ENCODE results near the gene NRG3. TPM values are rescaled to one million over a fixed set of nuclear protein-coding genes. Genes with fewer than 3 reads are reported as not detected.

The NRG3 gene
- total RNA-seq, 1 donor from 2014 or later: 8.2 TPM

DNA sequence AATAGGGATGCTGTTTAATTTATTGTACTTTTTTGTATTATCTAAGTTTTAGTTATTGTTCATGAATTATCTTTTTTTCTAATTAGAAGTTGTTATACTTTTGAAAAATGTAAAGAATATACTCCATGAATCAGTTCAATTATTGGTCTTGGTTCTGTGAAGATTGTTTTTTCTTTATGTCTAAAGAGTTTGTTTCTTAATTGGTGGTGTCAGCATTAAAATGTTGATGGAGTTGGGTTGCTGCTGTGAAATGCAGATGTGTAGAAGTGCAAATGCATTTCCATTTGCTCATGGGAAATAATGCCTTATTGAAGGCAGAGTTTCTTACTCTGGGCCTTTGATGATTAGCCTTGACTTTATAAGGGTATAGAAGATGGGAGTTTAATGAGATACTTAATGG lies 11.9 kb downstream of the NRG3 start:
- H3K36me3 Mint-ChIP-seq (ENCODE audit: low read depth, unreplicated experiment): no peaks in the 10 kb centered on the region
- TF ChIP-seq, protein P1, sequence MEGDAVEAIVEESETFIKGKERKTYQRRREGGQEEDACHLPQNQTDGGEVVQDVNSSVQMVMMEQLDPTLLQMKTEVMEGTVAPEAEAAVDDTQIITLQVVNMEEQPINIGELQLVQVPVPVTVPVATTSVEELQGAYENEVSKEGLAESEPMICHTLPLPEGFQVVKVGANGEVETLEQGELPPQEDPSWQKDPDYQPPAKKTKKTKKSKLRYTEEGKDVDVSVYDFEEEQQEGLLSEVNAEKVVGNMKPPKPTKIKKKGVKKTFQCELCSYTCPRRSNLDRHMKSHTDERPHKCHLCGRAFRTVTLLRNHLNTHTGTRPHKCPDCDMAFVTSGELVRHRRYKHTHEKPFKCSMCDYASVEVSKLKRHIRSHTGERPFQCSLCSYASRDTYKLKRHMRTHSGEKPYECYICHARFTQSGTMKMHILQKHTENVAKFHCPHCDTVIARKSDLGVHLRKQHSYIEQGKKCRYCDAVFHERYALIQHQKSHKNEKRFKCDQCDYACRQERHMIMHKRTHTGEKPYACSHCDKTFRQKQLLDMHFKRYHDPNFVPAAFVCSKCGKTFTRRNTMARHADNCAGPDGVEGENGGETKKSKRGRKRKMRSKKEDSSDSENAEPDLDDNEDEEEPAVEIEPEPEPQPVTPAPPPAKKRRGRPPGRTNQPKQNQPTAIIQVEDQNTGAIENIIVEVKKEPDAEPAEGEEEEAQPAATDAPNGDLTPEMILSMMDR (IDR thresholded peaks at IDR 0.05; ENCODE audit: unreplicated experiment): no peak
- no peak overlapping the region for H3K27ac Mint-ChIP-seq (ENCODE audit: unreplicated experiment)
- DNase-seq (ENCODE audit: low spot score): no peak
- no peaks in the 10 kb centered on the region for H3K4me1 Mint-ChIP-seq (ENCODE audit: unreplicated experiment)
- no peak overlapping the region for H3K4me3 Mint-ChIP-seq (ENCODE audit: unreplicated experiment)
- no peaks in the 10 kb centered on the region for H3K9me3 Mint-ChIP-seq (ENCODE audit: unreplicated experiment)
- no peaks in the 10 kb centered on the region for H3K27me3 Mint-ChIP-seq (ENCODE audit: unreplicated experiment)

DNA sequence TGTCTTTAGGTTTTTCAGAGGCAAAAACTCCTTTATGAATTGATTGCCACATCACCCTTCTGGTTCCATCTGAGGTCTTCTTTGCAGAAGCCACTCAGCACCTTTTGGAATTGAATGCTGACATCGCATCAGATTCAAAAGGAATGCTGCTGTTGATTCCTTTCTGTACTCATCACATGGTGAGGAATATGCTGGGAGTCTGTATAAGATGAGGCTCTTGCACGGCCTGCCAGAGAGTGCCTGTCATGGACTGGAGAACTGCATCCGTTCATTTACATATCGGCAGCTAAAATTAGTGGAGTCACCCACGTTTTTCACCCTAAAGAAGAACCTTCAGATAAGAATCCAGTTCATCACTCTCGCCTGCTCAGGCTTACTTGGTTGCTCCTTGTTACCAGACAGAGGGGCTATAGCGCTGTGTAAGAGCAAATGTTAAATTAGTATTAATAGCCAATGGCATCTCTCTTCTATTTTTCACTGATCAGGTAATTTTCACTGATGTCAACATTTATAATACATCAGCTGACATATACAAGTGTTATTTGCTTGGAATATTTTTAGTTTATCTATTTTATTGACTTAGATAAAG lies 14.3 kb downstream of the NRG3 start:
- Mint-ChIP-seq H3K4me1 (ENCODE audit: unreplicated experiment) (no peaks in the 10 kb centered on the region), H3K27ac (ENCODE audit: unreplicated experiment) (no peak overlapping the region), H3K27me3 (ENCODE audit: unreplicated experiment) (no peaks in the 10 kb centered on the region), H3K4me3 (ENCODE audit: unreplicated experiment) (no peak overlapping the region), H3K9me3 (ENCODE audit: unreplicated experiment) (no peaks in the 10 kb centered on the region), H3K36me3 (ENCODE audit: low read depth, unreplicated experiment) (no peaks in the 10 kb centered on the region)
- no peak for DNase-seq (ENCODE audit: low spot score)
- TF ChIP-seq, protein P1 (IDR thresholded peaks at IDR 0.05; ENCODE audit: unreplicated experiment): no peak

DNA sequence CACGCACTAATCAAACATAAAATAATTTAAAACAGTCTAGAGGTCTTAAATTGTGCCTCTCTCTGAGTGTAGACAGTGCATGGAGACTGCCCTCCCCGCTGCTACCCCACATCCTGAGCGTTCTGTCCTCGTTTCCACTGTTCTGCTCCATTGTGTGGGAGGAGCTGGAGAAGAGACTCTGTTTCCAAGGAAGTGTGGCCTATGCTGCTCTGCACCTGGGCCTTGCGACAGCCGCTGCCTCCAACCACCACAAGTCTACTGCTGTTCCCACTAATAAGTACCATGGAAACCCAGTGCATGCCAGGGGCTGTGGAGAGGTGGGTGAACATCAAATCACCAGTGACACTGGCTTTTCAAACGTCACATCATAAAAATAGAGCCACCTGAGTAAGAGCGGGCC lies 19.6 kb downstream of the NRG3 start:
- H3K27me3 Mint-ChIP-seq (ENCODE audit: unreplicated experiment): no peaks in the 10 kb centered on the region
- no peaks in the 10 kb centered on the region for H3K9me3 Mint-ChIP-seq (ENCODE audit: unreplicated experiment)
- no peak for DNase-seq (ENCODE audit: low spot score)
- H3K27ac Mint-ChIP-seq (ENCODE audit: unreplicated experiment): no peak overlapping the region
- TF ChIP-seq, protein P1 (IDR thresholded peaks at IDR 0.05; ENCODE audit: unreplicated experiment): no peak
- no peak overlapping the region for H3K4me3 Mint-ChIP-seq (ENCODE audit: unreplicated experiment)
- H3K4me1 Mint-ChIP-seq (ENCODE audit: unreplicated experiment): peaks cover 4% of the 10 kb centered on the region
- H3K36me3 Mint-ChIP-seq (ENCODE audit: low read depth, unreplicated experiment): no peaks in the 10 kb centered on the region

DNA sequence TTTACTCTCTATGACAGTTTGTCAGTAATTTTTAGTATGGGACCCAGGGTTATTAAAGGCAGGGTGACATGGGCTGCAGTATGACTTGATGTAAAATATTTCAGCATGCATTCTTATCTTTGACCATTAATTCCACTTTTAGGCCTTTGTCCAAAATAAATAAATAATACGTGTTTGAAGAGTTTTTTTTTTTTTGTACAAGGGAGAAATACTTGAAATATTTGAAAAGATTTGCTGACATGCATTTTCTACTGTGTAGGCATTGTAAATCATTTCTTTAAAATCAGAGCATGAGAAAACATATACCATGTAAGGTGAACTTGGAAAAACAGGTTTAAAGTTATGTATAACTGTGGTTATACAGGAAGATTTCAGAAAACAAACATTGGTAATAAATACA lies 23.5 kb downstream of the NRG3 start:
- Mint-ChIP-seq H3K27ac (ENCODE audit: unreplicated experiment) (no peak overlapping the region), H3K9me3 (ENCODE audit: unreplicated experiment) (no peaks in the 10 kb centered on the region), H3K36me3 (ENCODE audit: low read depth, unreplicated experiment) (no peaks in the 10 kb centered on the region), H3K4me3 (ENCODE audit: unreplicated experiment) (no peak overlapping the region), H3K4me1 (ENCODE audit: unreplicated experiment) (peaks cover 8% of the 10 kb centered on the region), H3K27me3 (ENCODE audit: unreplicated experiment) (no peaks in the 10 kb centered on the region)
- TF ChIP-seq, protein P1 (IDR thresholded peaks at IDR 0.05; ENCODE audit: unreplicated experiment): no peak
- no peak for DNase-seq (ENCODE audit: low spot score)

DNA sequence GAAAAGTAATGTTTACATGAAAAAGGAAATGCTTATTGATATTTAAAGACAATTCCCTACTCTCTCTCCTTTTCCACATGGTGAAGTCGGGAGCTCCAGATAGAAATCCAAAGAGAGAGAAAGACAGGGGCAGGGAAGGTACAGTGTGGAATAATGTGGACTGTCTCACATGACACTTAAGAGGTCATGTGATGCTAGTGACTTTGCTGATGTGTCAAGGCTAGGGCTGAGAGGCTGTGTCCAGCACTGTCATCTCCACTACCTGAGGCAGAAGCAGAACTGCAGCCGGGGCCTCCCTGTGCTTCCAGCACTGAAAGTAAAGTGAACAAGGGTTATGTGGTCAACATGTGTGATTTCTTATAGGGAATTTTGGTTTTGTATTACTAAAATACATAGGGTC lies 26.0 kb downstream of the NRG3 start:
- no peak for DNase-seq (ENCODE audit: low spot score)
- TF ChIP-seq, protein P1 (IDR thresholded peaks at IDR 0.05; ENCODE audit: unreplicated experiment): no peak
- no peak overlapping the region for H3K4me3 Mint-ChIP-seq (ENCODE audit: unreplicated experiment)
- no peaks in the 10 kb centered on the region for H3K9me3 Mint-ChIP-seq (ENCODE audit: unreplicated experiment)
- peaks cover 8% of the 10 kb centered on the region for H3K4me1 Mint-ChIP-seq (ENCODE audit: unreplicated experiment)
- H3K27ac Mint-ChIP-seq (ENCODE audit: unreplicated experiment): no peak overlapping the region
- H3K36me3 Mint-ChIP-seq (ENCODE audit: low read depth, unreplicated experiment): no peaks in the 10 kb centered on the region
- H3K27me3 Mint-ChIP-seq (ENCODE audit: unreplicated experiment): no peaks in the 10 kb centered on the region
